Lung (tissue), 12 donors: Measurements from ENCODE around the gene ADIG. TPM values are rescaled to one million over a fixed set of nuclear protein-coding genes. Genes with fewer than 3 reads are reported as not detected.

Experiments
- ATAC-seq: fragments of 200-7000 bp; cut with Tn5 transposase; one replicate; pipeline ENCODE4 v1.9.1; 2020; ENCODE audit warnings: moderate number of reproducible peaks; ENCODE audit not compliant: insufficient read depth, low FRiP score
- DNase-seq, 3 donors: peaks; one replicate each; pipeline ENCODE4 v3.0.0-alpha.2; 2013 to 2017
- H3K27ac ChIP-seq, 2 donors: one replicate each; pipeline ENCODE4 v1.5.1; 2013; ENCODE audit warnings: mild to moderate bottlenecking in 2 of 2, moderate library complexity in 2 of 2, control low read depth in 1 of 2, inconsistent platforms in 1 of 2, low read depth in 1 of 2, low read length in 1 of 2
- H3K27me3 ChIP-seq, 3 donors: one replicate each; pipeline ENCODE4 v1.5.1; 2013; ENCODE audit warnings: low read length in 2 of 3; ENCODE audit not compliant: control insufficient read depth in 3 of 3, insufficient read depth in 3 of 3
- H3K36me3 ChIP-seq, 4 donors: one replicate each; pipeline ENCODE4 v1.5.1; 2013; ENCODE audit warnings: low read length in 4 of 4, mild to moderate bottlenecking in 1 of 4, moderate library complexity in 1 of 4; ENCODE audit not compliant: control insufficient read depth in 4 of 4, insufficient read depth in 4 of 4
- H3K4me1 ChIP-seq, 5 donors: one replicate each; pipeline ENCODE4 v1.5.1; 2013; ENCODE audit warnings: low read length in 5 of 5, mild to moderate bottlenecking in 2 of 5, moderate library complexity in 1 of 5; ENCODE audit not compliant: control insufficient read depth in 5 of 5, insufficient read depth in 5 of 5
- H3K4me3 ChIP-seq: one replicate; pipeline ENCODE4 v1.5.1; 2013; ENCODE audit warnings: mild to moderate bottlenecking, control low read depth, moderate library complexity
- H3K9ac ChIP-seq, 2 donors: one replicate each; pipeline ENCODE4 v1.5.1; 2013; ENCODE audit warnings: low read length in 2 of 2, control low read depth in 1 of 2; ENCODE audit not compliant: insufficient read depth in 1 of 2
- H3K9me3 ChIP-seq, 4 donors: one replicate each; pipeline ENCODE4 v1.5.1; 2013; ENCODE audit warnings: low read length in 3 of 4, mild to moderate bottlenecking in 1 of 4, moderate library complexity in 1 of 4; ENCODE audit not compliant: control insufficient read depth in 4 of 4, insufficient read depth in 3 of 4
- WGBS, 2 donors: extraction: QIAGEN DNeasy Blood & Tissue Kit; methylation state at CpG; one replicate each; pipeline ENCODE4 v1.1.7; 2013; 5-methylcytosine and 5-hydroxymethylcytosine counted together
- polyA plus RNA-seq, 2 donors: library from polyadenylated mRNA; stranded (reverse); fragments of 200-250 nt; gene quantifications; one replicate each; pipeline ENCODE4 v1.2.1, GENCODE V29; 2013
- total RNA-seq, 2 donors: library from RNA; depleted of rRNA in 1 of 2; stranded (reverse); fragments of >200 nt in 1 of 2; gene quantifications; one replicate each; pipeline ENCODE4 v1.2.1, GENCODE V29; 2014 to 2021
- TF ChIP-seq, protein P1 (sequence below): IDR thresholded peaks from 2 replicates; pipeline ENCODE4 v1.5.1; 2012; ENCODE audit warnings: mild to moderate bottlenecking; ENCODE audit errors: control extremely low read depth, extremely low read depth
- donor health status: control.
- donor health status: control.
- donor health status: Bipolar disorder and iron deficiency.
- donor health status: healthy.
- donor health status: DM: yes; HTN: yes; CAD: no.

The ADIG gene
- total and polyA plus RNA-seq, 4 donors: not detected

GRCh38 chr20:38589351-38589750 is 8.4 kb downstream of the ADIG start:
- Histone ChIP-seq H3K4me1 (no peaks in the 10 kb centered on the region), H3K4me3 (no peak overlapping the region), H3K27ac (no peak overlapping the region), H3K36me3 (no peaks in the 10 kb centered on the region), H3K27me3 (peaks cover 0 to 2% (median 0%) of the 10 kb centered on the region in 3 donors), H3K9me3 (no peaks in the 10 kb centered on the region), H3K9ac (no peak overlapping the region)
- DNase-seq: no peak
- TF ChIP-seq, protein P1, sequence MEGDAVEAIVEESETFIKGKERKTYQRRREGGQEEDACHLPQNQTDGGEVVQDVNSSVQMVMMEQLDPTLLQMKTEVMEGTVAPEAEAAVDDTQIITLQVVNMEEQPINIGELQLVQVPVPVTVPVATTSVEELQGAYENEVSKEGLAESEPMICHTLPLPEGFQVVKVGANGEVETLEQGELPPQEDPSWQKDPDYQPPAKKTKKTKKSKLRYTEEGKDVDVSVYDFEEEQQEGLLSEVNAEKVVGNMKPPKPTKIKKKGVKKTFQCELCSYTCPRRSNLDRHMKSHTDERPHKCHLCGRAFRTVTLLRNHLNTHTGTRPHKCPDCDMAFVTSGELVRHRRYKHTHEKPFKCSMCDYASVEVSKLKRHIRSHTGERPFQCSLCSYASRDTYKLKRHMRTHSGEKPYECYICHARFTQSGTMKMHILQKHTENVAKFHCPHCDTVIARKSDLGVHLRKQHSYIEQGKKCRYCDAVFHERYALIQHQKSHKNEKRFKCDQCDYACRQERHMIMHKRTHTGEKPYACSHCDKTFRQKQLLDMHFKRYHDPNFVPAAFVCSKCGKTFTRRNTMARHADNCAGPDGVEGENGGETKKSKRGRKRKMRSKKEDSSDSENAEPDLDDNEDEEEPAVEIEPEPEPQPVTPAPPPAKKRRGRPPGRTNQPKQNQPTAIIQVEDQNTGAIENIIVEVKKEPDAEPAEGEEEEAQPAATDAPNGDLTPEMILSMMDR: no peak
- no peak for ATAC-seq
- WGBS, 2 donors: 86 to 96% methylated on average over 4 of the region's 4 CpGs

GRCh38 chr20:38589967-38590675 is 9.1 kb downstream of the ADIG start:
- peaks cover 0 to 2% (median 0%) of the 10 kb centered on the region in 3 donors for H3K27me3 ChIP-seq
- no peak overlapping the region for H3K9ac ChIP-seq
- H3K36me3 ChIP-seq: no peaks in the 10 kb centered on the region
- 82 to 89% methylated on average over 3 of the region's 3 CpGs for WGBS, 2 donors
- H3K27ac ChIP-seq: no peak overlapping the region
- TF ChIP-seq, protein P1: no peak
- H3K4me3 ChIP-seq: no peak overlapping the region
- ATAC-seq (no peak), DNase-seq (no peak)
- no peaks in the 10 kb centered on the region for H3K9me3 ChIP-seq
- H3K4me1 ChIP-seq: no peaks in the 10 kb centered on the region

DNA sequence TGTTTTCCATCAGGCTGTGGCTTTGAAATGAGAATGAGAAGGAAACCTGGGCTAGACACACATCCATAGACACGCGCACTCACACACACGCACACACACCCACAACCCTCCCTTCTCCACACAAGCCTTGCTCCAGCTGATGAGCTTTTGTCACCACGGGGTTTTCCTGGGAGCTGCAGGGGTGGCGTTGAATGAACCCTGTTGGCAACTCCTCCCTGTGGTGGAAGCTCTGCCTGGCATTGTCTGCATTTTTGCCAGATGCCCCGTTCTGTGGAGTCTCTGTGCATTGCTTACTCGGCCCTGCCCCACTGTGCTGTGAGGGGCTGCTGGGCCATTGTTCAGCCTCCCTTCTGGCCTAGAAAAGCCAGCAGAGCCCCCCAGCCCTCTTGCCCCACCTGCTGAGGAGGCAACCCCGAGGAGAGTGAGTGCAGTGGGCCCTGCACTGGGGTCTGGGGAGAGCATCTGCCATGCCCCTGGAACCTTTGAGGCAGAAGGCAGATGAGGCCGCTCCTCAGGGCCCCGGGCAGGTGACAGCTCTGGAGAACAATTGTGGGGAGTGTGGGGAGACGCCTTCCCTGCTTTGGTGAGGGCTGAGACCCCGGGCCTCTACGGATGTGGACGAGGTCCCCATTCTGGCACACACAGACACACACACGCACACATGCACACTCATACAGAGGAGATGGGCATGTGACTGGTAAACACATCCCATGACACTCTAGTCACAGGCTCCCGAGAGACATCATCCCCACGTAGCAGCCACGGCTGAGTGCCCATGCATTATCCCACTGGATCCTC is 9.9 kb downstream of the ADIG start:
- Histone ChIP-seq H3K9me3 (no peaks in the 10 kb centered on the region), H3K4me3 (no peak overlapping the region), H3K36me3 (no peaks in the 10 kb centered on the region), H3K9ac (no peak overlapping the region), H3K27me3 (peaks cover 0 to 2% (median 0%) of the 10 kb centered on the region in 3 donors), H3K4me1 (no peaks in the 10 kb centered on the region), H3K27ac (no peak overlapping the region)
- ATAC-seq (no peak), DNase-seq (no peak)
- TF ChIP-seq, protein P1: no peak
- WGBS, 2 donors: 78 to 82% methylated on average over 18 of the region's 18 CpGs
